HEK293T (cell line): ENCODE data around the gene DNAJC3.
"Not testable (repeated sequence)": the region's sequence is repeated elsewhere in the genome, so short reads cannot be mapped to it uniquely, and the experiment has no call there.

Experiments used
- CTCF ChIA-PET: fragments of 350-600 bp; formaldehyde crosslinking; extraction: SDS; loops from one replicate; lab custom pipeline; 2021; ENCODE audit warnings: antibody characterized with exemption, inconsistent platforms; lab: Yijun Ruan, JAX
- POLR2A ChIA-PET: fragments of 350-600 bp; formaldehyde crosslinking; extraction: SDS; loops from one replicate; lab custom pipeline; 2020; ENCODE audit warnings: antibody characterized with exemption, inconsistent platforms; lab: Yijun Ruan, JAX
- DNase-seq: peaks from one replicate; pipeline ENCODE4 v3.0.0; 2012; ENCODE audit warnings: mixed read lengths; ENCODE audit errors: extremely low spot score
- ARNT ChIP-seq: fragments of 450-650 bp; IDR thresholded peaks from 2 replicates; pipeline ENCODE4 v1.6.1; 2017; ENCODE audit warnings: mild to moderate bottlenecking
- BHLHE40 ChIP-seq: fragments of 450-650 bp; IDR thresholded peaks from 2 replicates; pipeline ENCODE4 v1.6.1; 2016; ENCODE audit warnings: mild to moderate bottlenecking, moderate library complexity, borderline replicate concordance
- CTBP1 ChIP-seq: fragments of 450-650 bp; IDR thresholded peaks from 2 replicates; pipeline ENCODE4 v1.6.1; 2016; ENCODE audit warnings: borderline replicate concordance
- ELF4 ChIP-seq: fragments of 450-650 bp; IDR thresholded peaks from 2 replicates; pipeline ENCODE4 v1.6.1; 2017; ENCODE audit warnings: antibody characterized with exemption
- FOXA1 ChIP-seq: fragments of 450-650 bp; IDR thresholded peaks from 2 replicates; pipeline ENCODE4 v1.6.1; 2016; ENCODE audit warnings: mild to moderate bottlenecking
- FOXK2 ChIP-seq: fragments of 450-650 bp; IDR thresholded peaks from 2 replicates; pipeline ENCODE4 v1.6.1; 2016; ENCODE audit warnings: mild to moderate bottlenecking
- FOXM1 ChIP-seq: fragments of 450-650 bp; IDR thresholded peaks from 2 replicates; pipeline ENCODE4 v1.6.1; 2017; ENCODE audit warnings: mild to moderate bottlenecking, borderline replicate concordance
- HDGF ChIP-seq: fragments of 450-650 bp; IDR thresholded peaks from 2 replicates; pipeline ENCODE4 v1.6.1; 2017; ENCODE audit warnings: antibody characterized with exemption, borderline replicate concordance
- L3MBTL2 ChIP-seq: fragments of 450-650 bp; conservative IDR thresholded peaks from 2 replicates; pipeline ENCODE4 v1.6.1; 2016; ENCODE audit warnings: mild to moderate bottlenecking
- LEF1 ChIP-seq: fragments of 450-650 bp; IDR thresholded peaks from 2 replicates; pipeline ENCODE4 v1.6.1; 2017; ENCODE audit warnings: mild to moderate bottlenecking, borderline replicate concordance
- NFRKB ChIP-seq: fragments of 450-650 bp; IDR thresholded peaks from 2 replicates; pipeline ENCODE4 v1.6.1; 2016; ENCODE audit warnings: mild to moderate bottlenecking, moderate library complexity
- PKNOX1 ChIP-seq: fragments of 450-650 bp; IDR thresholded peaks from 2 replicates; pipeline ENCODE4 v1.6.1; 2016
- SP1 ChIP-seq: fragments of 450-650 bp; IDR thresholded peaks from 2 replicates; pipeline ENCODE4 v1.6.1; 2017
- SUZ12 ChIP-seq: fragments of 450-650 bp; IDR thresholded peaks from 2 replicates; pipeline ENCODE4 v1.6.1; 2016; ENCODE audit warnings: mild to moderate bottlenecking
- TARDBP ChIP-seq: fragments of 450-650 bp; IDR thresholded peaks from 2 replicates; pipeline ENCODE4 v1.6.1; 2016
- ZNF384 ChIP-seq: fragments of 450-650 bp; IDR thresholded peaks from 2 replicates; pipeline ENCODE4 v1.6.1; 2016

The DNAJC3 gene

GRCh38 chr13:95754069-95754468 lies 77.1 kb downstream of the DNAJC3 start:
- ChIA-PET CTCF (no interaction called here), POLR2A (no interaction called here)
- DNase-seq, result no peak
- TF ChIP-seq HDGF (no peak), L3MBTL2 (no peak), FOXM1 (no peak), FOXK2 (no peak), FOXA1 (no peak), SP1 (no peak), ARNT (no peak), PKNOX1 (no peak), TARDBP (no peak), SUZ12 (no peak), LEF1 (no peak), CTBP1 (no peak), NFRKB (no peak), ELF4 (no peak), BHLHE40 (no peak), ZNF384 (no peak)

- CTCF ChIA-PET, result interaction anchor here (0.6 kb wide), 1 partner anchor 16 kb away, joined by 3 read pairs; no protein-coding TSS in a partner anchor
- no peak for DNase-seq
- no peak for TF ChIP-seq FOXK2
- no peak for TF ChIP-seq SUZ12
- no peak for TF ChIP-seq CTBP1
- TF ChIP-seq FOXA1, result no peak
- no peak for TF ChIP-seq ZNF384
- no peak for TF ChIP-seq PKNOX1
- TF ChIP-seq ARNT, result no peak
- TF ChIP-seq TARDBP, result no peak
- TF ChIP-seq HDGF, result no peak
- no peak for TF ChIP-seq ELF4
- TF ChIP-seq NFRKB, result no peak
- TF ChIP-seq SP1, result no peak
- no peak for TF ChIP-seq FOXM1
- no peak for TF ChIP-seq L3MBTL2
- TF ChIP-seq LEF1, result no peak
- TF ChIP-seq BHLHE40, result no peak
- POLR2A ChIA-PET, result no interaction called here
Observed at GRCh38 chr13:95756072-95756471, 79.1 kb downstream of the DNAJC3 start.

- CTCF ChIA-PET, POLR2A ChIA-PET, DNase-seq: not testable (repeated sequence)
Observed at GRCh38 chr13:95762626-95763025, 85.7 kb downstream of the DNAJC3 start.

- DNase-seq, result no peak
- ChIA-PET CTCF (no interaction called here), POLR2A (no interaction called here)
- TF ChIP-seq L3MBTL2 (no peak), HDGF (no peak), NFRKB (no peak), SP1 (no peak), LEF1 (no peak), ZNF384 (no peak), SUZ12 (no peak), ARNT (no peak), ELF4 (no peak), TARDBP (no peak), FOXK2 (no peak), CTBP1 (no peak), FOXM1 (no peak), BHLHE40 (no peak), FOXA1 (no peak), PKNOX1 (no peak)
Observed at GRCh38 chr13:95763601-95764000, 86.7 kb downstream of the DNAJC3 start.

GRCh38 chr13:95771905-95772304 lies 95.0 kb downstream of the DNAJC3 start:
- no peak for DNase-seq
- no peak for TF ChIP-seq LEF1
- TF ChIP-seq ZNF384, result no peak
- TF ChIP-seq ELF4, result no peak
- no peak for TF ChIP-seq TARDBP
- TF ChIP-seq ARNT, result no peak
- TF ChIP-seq FOXA1, result no peak
- TF ChIP-seq SUZ12, result no peak
- no peak for TF ChIP-seq FOXK2
- TF ChIP-seq FOXM1, result no peak
- ChIA-PET POLR2A (no interaction called here), CTCF (no interaction called here)

- ChIA-PET CTCF (interaction anchor here (0.7 kb wide), 1 partner anchor 102 kb away, joined by 4 read pairs; no protein-coding TSS in a partner anchor), POLR2A (no interaction called here)
- TF ChIP-seq FOXA1, result no peak
- TF ChIP-seq BHLHE40, result no peak
- no peak for TF ChIP-seq NFRKB
- no peak for TF ChIP-seq ARNT
- TF ChIP-seq CTBP1, result no peak
- no peak for TF ChIP-seq FOXK2
- no peak for TF ChIP-seq PKNOX1
- no peak for TF ChIP-seq ELF4
- TF ChIP-seq L3MBTL2, result no peak
- no peak for TF ChIP-seq LEF1
- no peak for TF ChIP-seq FOXM1
- TF ChIP-seq ZNF384, result no peak
- TF ChIP-seq TARDBP, result no peak
- no peak for TF ChIP-seq HDGF
- TF ChIP-seq SP1, result no peak
- no peak for TF ChIP-seq SUZ12
- DNase-seq, result no peak
Observed at GRCh38 chr13:95779522-95779921, 102.6 kb downstream of the DNAJC3 start.
